Neural cell (in vitro differentiated cells): Measurements from ENCODE around the gene NPTXR. TPM values are rescaled to one million over a fixed set of nuclear protein-coding genes. Genes with fewer than 3 reads are reported as not detected.

ENCODE experiments used
- H2AFZ ChIP-seq: fragments of 200-600, 300-800 bp; sonication (generic), shearing (Covaris generic); 2 replicates; pipeline ENCODE4 v1.6.0; 2014; ENCODE audit warnings: low read depth, mild to moderate bottlenecking, antibody characterized with exemption, low read length, moderate library complexity
- H3F3A ChIP-seq: fragments of 200-600 bp; shearing (Covaris generic); 2 replicates; pipeline ENCODE4 v1.6.1; 2016; ENCODE audit warnings: mild to moderate bottlenecking, moderate library complexity, mixed read lengths, antibody characterized with exemption, low read length; ENCODE audit not compliant: insufficient read depth, poor library complexity, severe bottlenecking
- H3K27ac ChIP-seq: fragments of 200-600, 300-800 bp; sonication (generic), shearing (Covaris generic); 2 replicates; pipeline ENCODE4 v1.5.1; 2014; ENCODE audit warnings: mild to moderate bottlenecking, low read length, moderate library complexity
- H3K27me3 ChIP-seq: fragments of 300-800, 200-600 bp; sonication (generic), shearing (Covaris generic); 2 replicates; pipeline ENCODE4 v1.6.0; 2014; ENCODE audit warnings: mild to moderate bottlenecking, low read depth, low read length, moderate library complexity; ENCODE audit not compliant: insufficient read depth
- H3K36me3 ChIP-seq: fragments of 300-800, 200-600 bp; sonication (generic), shearing (Covaris generic); 2 replicates; pipeline ENCODE4 v1.5.1; 2014; ENCODE audit warnings: mild to moderate bottlenecking, antibody characterized with exemption, low read length, moderate library complexity; ENCODE audit not compliant: insufficient read depth
- H3K4me2 ChIP-seq: fragments of 300-800, 200-600 bp; sonication (generic), shearing (Covaris generic); 2 replicates; pipeline ENCODE4 v1.6.0; 2014; ENCODE audit warnings: mild to moderate bottlenecking, low read length
- H3K4me3 ChIP-seq: fragments of 300-800, 200-600 bp; sonication (generic), shearing (Covaris generic); 2 replicates; pipeline ENCODE4 v1.5.1; 2014; ENCODE audit warnings: mild to moderate bottlenecking, low read length, moderate library complexity
- H3K79me2 ChIP-seq: fragments of 200-600 bp; shearing (Covaris generic); replicated peaks from 2 replicates; pipeline ENCODE4 v1.6.0; 2014; ENCODE audit warnings: mild to moderate bottlenecking, low read length, moderate library complexity; ENCODE audit not compliant: insufficient read depth
- H3K9ac ChIP-seq: fragments of 300-800, 200-600 bp; sonication (generic), shearing (Covaris generic); 2 replicates; pipeline ENCODE4 v1.6.1; 2016; ENCODE audit warnings: mild to moderate bottlenecking, low read length, mixed read lengths
- H3K9me2 ChIP-seq: fragments of 200-600 bp; shearing (Covaris generic); 2 replicates; pipeline ENCODE4 v1.6.1; 2016; ENCODE audit warnings: mild to moderate bottlenecking, low read length, mixed read lengths; ENCODE audit not compliant: insufficient read depth
- H3K9me3 ChIP-seq: fragments of 200-600, 300-800 bp; sonication (generic), shearing (Covaris generic); 2 replicates; pipeline ENCODE4 v1.6.1; 2016; ENCODE audit warnings: mild to moderate bottlenecking, mixed run types, low read length, moderate library complexity, mixed read lengths
- H4K20me1 ChIP-seq: fragments of 200-600 bp; shearing (Covaris generic); 2 replicates; pipeline ENCODE4 v1.6.1; 2016; ENCODE audit warnings: mild to moderate bottlenecking, mixed run types; ENCODE audit not compliant: insufficient read depth
- EP300 ChIP-seq: fragments of 450-650 bp; conservative IDR thresholded peaks from 2 replicates; pipeline ENCODE4 v1.6.1; 2014; ENCODE audit warnings: antibody characterized with exemption, mild to moderate bottlenecking, moderate library complexity; ENCODE audit not compliant: poor library complexity, severe bottlenecking
- EZH2 ChIP-seq: fragments of 200-600, 300-800 bp; shearing (Covaris generic), sonication (generic); IDR thresholded peaks from 2 replicates; pipeline ENCODE4 v1.6.1; 2014; ENCODE audit warnings: antibody characterized with exemption, low read length, borderline replicate concordance, mild to moderate bottlenecking; ENCODE audit not compliant: insufficient read depth, poor library complexity, severe bottlenecking
- MXI1 ChIP-seq: fragments of 450-650 bp; conservative IDR thresholded peaks from 2 replicates; pipeline ENCODE4 v1.6.1; 2014; ENCODE audit warnings: antibody characterized with exemption, mild to moderate bottlenecking; ENCODE audit not compliant: poor library complexity, severe bottlenecking
- POLR2AphosphoS5 ChIP-seq: IDR thresholded peaks from 2 replicates; pipeline ENCODE4 v1.6.1; 2012
- RAD21 ChIP-seq: fragments of 450-650 bp; conservative IDR thresholded peaks from 2 replicates; pipeline ENCODE4 v1.6.1; 2014; ENCODE audit warnings: antibody characterized with exemption, mild to moderate bottlenecking, moderate library complexity
- SMC3 ChIP-seq: fragments of 450-650 bp; conservative IDR thresholded peaks from 2 replicates; pipeline ENCODE4 v1.6.1; 2014; ENCODE audit warnings: antibody characterized with exemption, mild to moderate bottlenecking, moderate library complexity; ENCODE audit not compliant: poor library complexity
- TAF1 ChIP-seq: IDR thresholded peaks from 2 replicates; pipeline ENCODE4 v1.6.1; 2012; ENCODE audit warnings: low read depth
- polyA plus RNA-seq: library from polyadenylated mRNA; depleted of rRNA; stranded (reverse); fragments of >200 nt; gene quantifications from 2 replicates; pipeline ENCODE4 v1.2.3, GENCODE V29; 2014
- TF ChIP-seq, protein P1 (sequence below): IDR thresholded peaks from 2 replicates; pipeline ENCODE4 v1.6.1; 2012; ENCODE audit warnings: borderline replicate concordance
- TF ChIP-seq, protein P2 (sequence below): fragments of 450-650 bp; IDR thresholded peaks from 2 replicates; pipeline ENCODE4 v1.5.1; 2014; ENCODE audit warnings: antibody characterized with exemption, mild to moderate bottlenecking, moderate library complexity; ENCODE audit not compliant: poor library complexity, severe bottlenecking

NPTXR gene
- polyA plus RNA-seq, 1 donor from 2014 or later = 17.0 TPM

DNA sequence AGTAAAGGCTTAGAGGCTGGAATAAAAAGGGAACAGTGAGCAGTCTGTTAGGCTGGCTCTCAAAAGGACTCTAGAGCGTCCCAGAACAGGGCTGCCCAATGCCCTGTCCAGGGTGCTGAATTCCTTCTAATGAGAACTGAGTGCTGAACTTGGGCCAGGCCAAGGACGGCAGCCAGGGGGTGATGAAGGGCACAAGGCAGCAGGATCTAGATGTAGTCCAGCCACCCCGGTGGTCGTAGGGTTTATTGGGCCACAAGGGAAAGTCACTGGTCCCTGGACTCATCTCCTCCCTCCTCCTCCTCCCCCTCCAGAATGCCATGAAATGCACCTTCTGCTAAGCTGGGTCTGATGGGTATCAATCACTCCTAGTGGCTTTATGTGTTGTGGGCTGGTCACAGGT lies 19.2 kb downstream of the NPTXR start:
- Histone ChIP-seq H4K20me1 (no peaks in the 10 kb centered on the region), H3K79me2 (no peaks in the 10 kb centered on the region), H3K4me3 (no peak overlapping the region), H3K4me2 (no peak overlapping the region), H2AFZ (no peak overlapping the region), H3K27me3 (no peaks in the 10 kb centered on the region), H3K9ac (no peak overlapping the region), H3K9me2 (no peaks in the 10 kb centered on the region), H3K36me3 (no peaks in the 10 kb centered on the region), H3K27ac (no peak overlapping the region), H3F3A (no peaks in the 10 kb centered on the region), H3K9me3 (no peaks in the 10 kb centered on the region)
- no peak for TF ChIP-seq TAF1
- TF ChIP-seq, protein P1, sequence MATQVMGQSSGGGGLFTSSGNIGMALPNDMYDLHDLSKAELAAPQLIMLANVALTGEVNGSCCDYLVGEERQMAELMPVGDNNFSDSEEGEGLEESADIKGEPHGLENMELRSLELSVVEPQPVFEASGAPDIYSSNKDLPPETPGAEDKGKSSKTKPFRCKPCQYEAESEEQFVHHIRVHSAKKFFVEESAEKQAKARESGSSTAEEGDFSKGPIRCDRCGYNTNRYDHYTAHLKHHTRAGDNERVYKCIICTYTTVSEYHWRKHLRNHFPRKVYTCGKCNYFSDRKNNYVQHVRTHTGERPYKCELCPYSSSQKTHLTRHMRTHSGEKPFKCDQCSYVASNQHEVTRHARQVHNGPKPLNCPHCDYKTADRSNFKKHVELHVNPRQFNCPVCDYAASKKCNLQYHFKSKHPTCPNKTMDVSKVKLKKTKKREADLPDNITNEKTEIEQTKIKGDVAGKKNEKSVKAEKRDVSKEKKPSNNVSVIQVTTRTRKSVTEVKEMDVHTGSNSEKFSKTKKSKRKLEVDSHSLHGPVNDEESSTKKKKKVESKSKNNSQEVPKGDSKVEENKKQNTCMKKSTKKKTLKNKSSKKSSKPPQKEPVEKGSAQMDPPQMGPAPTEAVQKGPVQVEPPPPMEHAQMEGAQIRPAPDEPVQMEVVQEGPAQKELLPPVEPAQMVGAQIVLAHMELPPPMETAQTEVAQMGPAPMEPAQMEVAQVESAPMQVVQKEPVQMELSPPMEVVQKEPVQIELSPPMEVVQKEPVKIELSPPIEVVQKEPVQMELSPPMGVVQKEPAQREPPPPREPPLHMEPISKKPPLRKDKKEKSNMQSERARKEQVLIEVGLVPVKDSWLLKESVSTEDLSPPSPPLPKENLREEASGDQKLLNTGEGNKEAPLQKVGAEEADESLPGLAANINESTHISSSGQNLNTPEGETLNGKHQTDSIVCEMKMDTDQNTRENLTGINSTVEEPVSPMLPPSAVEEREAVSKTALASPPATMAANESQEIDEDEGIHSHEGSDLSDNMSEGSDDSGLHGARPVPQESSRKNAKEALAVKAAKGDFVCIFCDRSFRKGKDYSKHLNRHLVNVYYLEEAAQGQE = peak; percentile 81

DNA sequence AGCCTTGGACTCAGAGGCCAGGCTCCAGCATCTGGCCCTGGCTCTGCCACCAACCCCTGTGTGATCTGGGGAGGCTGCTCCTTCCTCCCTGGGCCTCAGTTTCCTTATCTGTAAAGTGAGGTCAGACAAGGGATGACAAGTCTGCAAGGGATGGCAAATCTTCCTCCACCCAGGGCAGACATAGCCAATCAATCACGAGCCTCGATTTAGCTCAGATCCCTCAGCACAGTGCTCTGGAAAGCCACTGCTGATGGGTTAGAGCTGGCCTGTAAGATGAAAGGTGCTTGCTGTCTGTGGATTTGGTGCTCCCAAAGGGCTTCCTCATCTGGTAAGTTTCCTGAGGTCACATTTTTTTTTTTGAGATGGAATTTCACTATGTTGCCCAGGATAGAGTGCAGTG lies 20.2 kb downstream of the NPTXR start:
- H3K79me2 ChIP-seq = no peaks in the 10 kb centered on the region
- H3K9me2 ChIP-seq = no peaks in the 10 kb centered on the region
- no peak overlapping the region for H2AFZ ChIP-seq
- no peaks in the 10 kb centered on the region for H3F3A ChIP-seq
- no peaks in the 10 kb centered on the region for H3K9me3 ChIP-seq
- H3K27ac ChIP-seq = no peak overlapping the region
- no peaks in the 10 kb centered on the region for H4K20me1 ChIP-seq
- no peaks in the 10 kb centered on the region for H3K36me3 ChIP-seq
- H3K4me3 ChIP-seq = no peak overlapping the region
- TF ChIP-seq, protein P1 = no peak
- TF ChIP-seq, protein P2, sequence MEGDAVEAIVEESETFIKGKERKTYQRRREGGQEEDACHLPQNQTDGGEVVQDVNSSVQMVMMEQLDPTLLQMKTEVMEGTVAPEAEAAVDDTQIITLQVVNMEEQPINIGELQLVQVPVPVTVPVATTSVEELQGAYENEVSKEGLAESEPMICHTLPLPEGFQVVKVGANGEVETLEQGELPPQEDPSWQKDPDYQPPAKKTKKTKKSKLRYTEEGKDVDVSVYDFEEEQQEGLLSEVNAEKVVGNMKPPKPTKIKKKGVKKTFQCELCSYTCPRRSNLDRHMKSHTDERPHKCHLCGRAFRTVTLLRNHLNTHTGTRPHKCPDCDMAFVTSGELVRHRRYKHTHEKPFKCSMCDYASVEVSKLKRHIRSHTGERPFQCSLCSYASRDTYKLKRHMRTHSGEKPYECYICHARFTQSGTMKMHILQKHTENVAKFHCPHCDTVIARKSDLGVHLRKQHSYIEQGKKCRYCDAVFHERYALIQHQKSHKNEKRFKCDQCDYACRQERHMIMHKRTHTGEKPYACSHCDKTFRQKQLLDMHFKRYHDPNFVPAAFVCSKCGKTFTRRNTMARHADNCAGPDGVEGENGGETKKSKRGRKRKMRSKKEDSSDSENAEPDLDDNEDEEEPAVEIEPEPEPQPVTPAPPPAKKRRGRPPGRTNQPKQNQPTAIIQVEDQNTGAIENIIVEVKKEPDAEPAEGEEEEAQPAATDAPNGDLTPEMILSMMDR = no peak
- TF ChIP-seq SMC3 (no peak), POLR2AphosphoS5 (no peak), RAD21 (no peak), EP300 (no peak), TAF1 (no peak), EZH2 (no peak), MXI1 (no peak)
- H3K4me2 ChIP-seq = no peak overlapping the region
- H3K27me3 ChIP-seq = no peaks in the 10 kb centered on the region
- no peak overlapping the region for H3K9ac ChIP-seq
